OCI-LY1 (cell line): ENCODE data around the gene LRP5.

Source experiments
- CTCF ChIP-seq: fragments of 200-600 bp; sonication (generic), shearing (Covaris generic); IDR thresholded peaks from 2 replicates; pipeline ENCODE4 v1.5.1; 2017; ENCODE audit warnings: mild to moderate bottlenecking, antibody characterized with exemption, low read length, moderate library complexity, mixed read lengths
- EZH2 ChIP-seq: fragments of 200-600 bp; sonication (generic), shearing (Covaris generic); IDR thresholded peaks from 2 replicates; pipeline ENCODE4 v1.8.0; 2017; ENCODE audit warnings: borderline replicate concordance, mixed run types, mild to moderate bottlenecking, antibody characterized with exemption, low read length, moderate library complexity, mixed read lengths

GRCh38 chr11:68349461-68350249 lies 37.3 kb downstream of the LRP5 start:
- TF ChIP-seq CTCF (no peak), EZH2 (no peak)
